A673 (cell line): Measurements from ENCODE around the gene ZFYVE28.

Source experiments
- CTCF ChIP-seq: fragments of 300-800, 200-600 bp; sonication (generic); conservative IDR thresholded peaks from 2 replicates; pipeline ENCODE4 v1.5.1; 2017; ENCODE audit warnings: low read depth, mild to moderate bottlenecking, antibody characterized with exemption, low read length, moderate library complexity, mixed read lengths
- EZH2 ChIP-seq: fragments of 200-600 bp; sonication (generic); IDR thresholded peaks from 2 replicates; pipeline ENCODE4 v1.6.1; 2017; ENCODE audit warnings: borderline replicate concordance, low read depth, mild to moderate bottlenecking, mixed read lengths, antibody characterized with exemption, low read length; ENCODE audit not compliant: poor library complexity, severe bottlenecking

- TF ChIP-seq EZH2: no peak
- TF ChIP-seq CTCF: no peak
Measured at GRCh38 chr4:2290974-2291704, 127.3 kb downstream of the ZFYVE28 start.
